ENCODE data around the gene MAPK9.

- TF ChIP-seq POLR2A (IDR thresholded peaks at IDR 0.05; ENCODE audit: low read depth, low read length), result no peak
- TF ChIP-seq TAF1 (IDR thresholded peaks at IDR 0.05; ENCODE audit: low read depth, low read length), result no peak
- no peak for TF ChIP-seq POU2F2 (IDR thresholded peaks at IDR 0.05; ENCODE audit: low read depth, low read length)
- TF ChIP-seq POLR2AphosphoS5 (IDR thresholded peaks at IDR 0.05; ENCODE audit: low read depth, low read length), result no peak
- TF ChIP-seq PAX5 (IDR thresholded peaks at IDR 0.05; ENCODE audit: insufficient read depth, low read length, severe bottlenecking), result no peak
These were observed 31.3 kb upstream of the MAPK9 start for GRCh38 chr5:180323160-180323559.

Data from GM12891 (cell line).